ENCODE results near the gene DEFB112. TPM values are rescaled to one million over a fixed set of nuclear protein-coding genes. Genes with fewer than 3 reads are reported as not detected.

DEFB112 gene
- polyA plus RNA-seq, 1 donor from 2014 or later = not detected

DNA sequence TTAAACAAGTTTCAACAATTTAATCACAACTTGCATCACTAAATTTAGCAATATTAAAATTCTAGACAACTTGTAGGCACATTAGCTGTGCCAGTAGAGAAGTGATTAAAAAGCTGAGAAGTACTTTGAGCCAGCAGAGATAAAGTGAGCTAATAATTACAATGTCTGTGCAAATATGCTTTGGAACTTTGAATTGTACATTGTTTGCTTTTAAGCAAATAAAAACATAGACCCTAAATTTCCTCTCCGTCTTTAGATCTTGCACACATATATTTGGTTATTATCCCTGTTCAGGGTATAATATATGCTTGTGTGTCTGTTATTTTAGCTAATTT, 44.2 kb upstream of the DEFB112 start:
- H3K36me3 ChIP-seq (ENCODE audit: insufficient read depth, low read length) = no peaks in the 10 kb centered on the region
- H3K27me3 ChIP-seq (ENCODE audit: insufficient read depth, low read depth, low read length) = no peaks in the 10 kb centered on the region
- H3F3A ChIP-seq (ENCODE audit: insufficient read depth, low read length, poor library complexity, severe bottlenecking) = no peaks in the 10 kb centered on the region
- H4K20me1 ChIP-seq (ENCODE audit: insufficient read depth) = no peaks in the 10 kb centered on the region
- no peak overlapping the region for H3K4me3 ChIP-seq (ENCODE audit: low read length)
- H3K27ac ChIP-seq (ENCODE audit: low read length) = no peak overlapping the region
- H2AFZ ChIP-seq (ENCODE audit: low read depth, low read length) = no peak overlapping the region
- no peak overlapping the region for H3K9ac ChIP-seq (ENCODE audit: low read length)
- H3K4me2 ChIP-seq (ENCODE audit: low read length) = no peak overlapping the region
- H3K79me2 ChIP-seq (replicated peaks; ENCODE audit: insufficient read depth, low read length) = no peaks in the 10 kb centered on the region
- H3K9me2 ChIP-seq (ENCODE audit: insufficient read depth, low read length) = no peaks in the 10 kb centered on the region
- no peak for TF ChIP-seq EP300 (conservative IDR thresholded peaks at IDR 0.05; ENCODE audit: poor library complexity, severe bottlenecking)
- no peak for TF ChIP-seq RAD21 (conservative IDR thresholded peaks at IDR 0.05)
- no peak for TF ChIP-seq POLR2AphosphoS5 (IDR thresholded peaks at IDR 0.05)
- no peak for TF ChIP-seq CTCF (IDR thresholded peaks at IDR 0.05; ENCODE audit: poor library complexity, severe bottlenecking)
- TF ChIP-seq TAF1 (IDR thresholded peaks at IDR 0.05; ENCODE audit: low read depth) = no peak
- TF ChIP-seq EZH2 (IDR thresholded peaks at IDR 0.05; ENCODE audit: borderline replicate concordance, insufficient read depth, low read length, poor library complexity, severe bottlenecking) = no peak
- TF ChIP-seq, protein P1, sequence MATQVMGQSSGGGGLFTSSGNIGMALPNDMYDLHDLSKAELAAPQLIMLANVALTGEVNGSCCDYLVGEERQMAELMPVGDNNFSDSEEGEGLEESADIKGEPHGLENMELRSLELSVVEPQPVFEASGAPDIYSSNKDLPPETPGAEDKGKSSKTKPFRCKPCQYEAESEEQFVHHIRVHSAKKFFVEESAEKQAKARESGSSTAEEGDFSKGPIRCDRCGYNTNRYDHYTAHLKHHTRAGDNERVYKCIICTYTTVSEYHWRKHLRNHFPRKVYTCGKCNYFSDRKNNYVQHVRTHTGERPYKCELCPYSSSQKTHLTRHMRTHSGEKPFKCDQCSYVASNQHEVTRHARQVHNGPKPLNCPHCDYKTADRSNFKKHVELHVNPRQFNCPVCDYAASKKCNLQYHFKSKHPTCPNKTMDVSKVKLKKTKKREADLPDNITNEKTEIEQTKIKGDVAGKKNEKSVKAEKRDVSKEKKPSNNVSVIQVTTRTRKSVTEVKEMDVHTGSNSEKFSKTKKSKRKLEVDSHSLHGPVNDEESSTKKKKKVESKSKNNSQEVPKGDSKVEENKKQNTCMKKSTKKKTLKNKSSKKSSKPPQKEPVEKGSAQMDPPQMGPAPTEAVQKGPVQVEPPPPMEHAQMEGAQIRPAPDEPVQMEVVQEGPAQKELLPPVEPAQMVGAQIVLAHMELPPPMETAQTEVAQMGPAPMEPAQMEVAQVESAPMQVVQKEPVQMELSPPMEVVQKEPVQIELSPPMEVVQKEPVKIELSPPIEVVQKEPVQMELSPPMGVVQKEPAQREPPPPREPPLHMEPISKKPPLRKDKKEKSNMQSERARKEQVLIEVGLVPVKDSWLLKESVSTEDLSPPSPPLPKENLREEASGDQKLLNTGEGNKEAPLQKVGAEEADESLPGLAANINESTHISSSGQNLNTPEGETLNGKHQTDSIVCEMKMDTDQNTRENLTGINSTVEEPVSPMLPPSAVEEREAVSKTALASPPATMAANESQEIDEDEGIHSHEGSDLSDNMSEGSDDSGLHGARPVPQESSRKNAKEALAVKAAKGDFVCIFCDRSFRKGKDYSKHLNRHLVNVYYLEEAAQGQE (IDR thresholded peaks at IDR 0.05; ENCODE audit: borderline replicate concordance) = no peak
- TF ChIP-seq MXI1 (conservative IDR thresholded peaks at IDR 0.05; ENCODE audit: poor library complexity, severe bottlenecking) = no peak
- no peak for TF ChIP-seq SMC3 (conservative IDR thresholded peaks at IDR 0.05; ENCODE audit: poor library complexity)
- no peaks in the 10 kb centered on the region for H3K9me3 ChIP-seq (ENCODE audit: low read length)

DNA sequence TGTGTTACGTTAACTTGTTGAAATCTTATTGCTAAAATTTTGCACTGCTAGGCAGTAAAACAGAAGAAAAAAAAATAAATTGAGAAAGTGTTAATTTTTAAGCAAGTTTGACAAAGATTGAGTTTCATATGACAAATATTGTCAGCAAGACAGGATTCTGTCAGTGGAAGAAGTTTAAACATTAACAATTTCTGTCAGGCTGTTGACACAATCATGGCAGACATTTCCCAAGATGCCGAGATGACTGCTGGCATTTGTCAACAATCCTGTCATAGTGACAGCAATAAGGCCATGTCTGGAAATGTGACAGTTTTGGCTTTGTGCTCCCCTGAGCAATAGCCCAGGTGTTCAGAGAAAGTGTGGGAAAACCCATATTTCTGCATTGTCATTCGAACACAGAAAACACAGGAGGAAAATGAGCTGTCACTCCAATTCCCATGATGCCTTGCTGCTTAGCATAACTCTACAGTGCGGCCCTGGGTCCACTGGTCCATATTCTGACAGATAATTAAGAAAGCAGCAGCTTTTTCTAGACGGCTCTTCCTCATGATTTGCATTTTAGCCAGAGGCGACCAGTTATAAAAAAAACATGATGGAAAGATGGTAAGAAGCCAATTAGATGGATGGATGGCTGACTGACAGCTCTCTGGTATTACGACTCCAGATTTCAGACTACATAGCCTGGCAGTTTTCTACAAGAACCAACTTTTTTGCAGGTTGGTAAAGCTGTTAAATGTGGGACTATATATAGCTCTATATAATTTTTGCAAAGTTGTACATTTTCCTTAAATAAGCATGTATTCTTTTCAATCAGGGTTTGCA, 43.6 kb upstream of the DEFB112 start:
- H3K4me2 ChIP-seq (ENCODE audit: low read length) = no peak overlapping the region
- H3K79me2 ChIP-seq (replicated peaks; ENCODE audit: insufficient read depth, low read length) = no peaks in the 10 kb centered on the region
- no peaks in the 10 kb centered on the region for H4K20me1 ChIP-seq (ENCODE audit: insufficient read depth)
- no peaks in the 10 kb centered on the region for H3K36me3 ChIP-seq (ENCODE audit: insufficient read depth, low read length)
- H2AFZ ChIP-seq (ENCODE audit: low read depth, low read length) = no peak overlapping the region
- no peak for TF ChIP-seq EZH2 (IDR thresholded peaks at IDR 0.05; ENCODE audit: borderline replicate concordance, insufficient read depth, low read length, poor library complexity, severe bottlenecking)
- TF ChIP-seq EP300 (conservative IDR thresholded peaks at IDR 0.05; ENCODE audit: poor library complexity, severe bottlenecking) = peak; percentile 100
- no peak for TF ChIP-seq CTCF (IDR thresholded peaks at IDR 0.05; ENCODE audit: poor library complexity, severe bottlenecking)
- TF ChIP-seq POLR2AphosphoS5 (IDR thresholded peaks at IDR 0.05) = peak; percentile 100
- TF ChIP-seq, protein P1 (IDR thresholded peaks at IDR 0.05; ENCODE audit: borderline replicate concordance) = peak; percentile 34
- H3K9me2 ChIP-seq (ENCODE audit: insufficient read depth, low read length) = no peaks in the 10 kb centered on the region
- no peak overlapping the region for H3K4me3 ChIP-seq (ENCODE audit: low read length)
- H3K9ac ChIP-seq (ENCODE audit: low read length) = no peak overlapping the region
- no peaks in the 10 kb centered on the region for H3K27me3 ChIP-seq (ENCODE audit: insufficient read depth, low read depth, low read length)
- H3K9me3 ChIP-seq (ENCODE audit: low read length) = no peaks in the 10 kb centered on the region
- H3K27ac ChIP-seq (ENCODE audit: low read length) = no peak overlapping the region
- H3F3A ChIP-seq (ENCODE audit: insufficient read depth, low read length, poor library complexity, severe bottlenecking) = no peaks in the 10 kb centered on the region

Measured in neural cell (in vitro differentiated cells).